GM12878 (cell line): Measurements from ENCODE around the gene BOLA1. TPM values are rescaled to one million over a fixed set of nuclear protein-coding genes. Genes with fewer than 3 reads are reported as not detected.

Source experiments
- ATAC-seq: fragments of 200-7000 bp; cut with Tn5 transposase; 3 replicates; pipeline ENCODE4 v1.9.1; 2020; ENCODE audit warnings: mild to moderate bottlenecking, moderate library complexity
- BruUV-seq: library from RNA; stranded (reverse); fragments of 400-500 nt; replicated peaks from 2 replicates; lab custom pipeline; 2021; lab: Mats Ljungman, UMichigan
- CTCF ChIA-PET: fragments of 300-600 bp; sonication (Branson Sonifier 250); formaldehyde crosslinking; extraction: SDS; loops from one replicate; lab custom pipeline; 2021; ENCODE audit warnings: inconsistent platforms; lab: Yijun Ruan, JAX
- POLR2A ChIA-PET: fragments of 350-600 bp; formaldehyde crosslinking; extraction: SDS; loops from one replicate; lab custom pipeline; 2021; ENCODE audit warnings: inconsistent platforms; lab: Charles Lee
- RAD21 ChIA-PET: fragments of 300-600 bp; sonication (Branson Sonifier 250); formaldehyde crosslinking; loops from one replicate; lab custom pipeline; 2023; ENCODE audit warnings: antibody characterized with exemption; ENCODE audit not compliant: unreplicated experiment; lab: Charles Lee
- SMC1A ChIA-PET: fragments of 300-600 bp; sonication (Branson Sonifier 250); formaldehyde crosslinking; loops from one replicate; lab custom pipeline; 2023; ENCODE audit not compliant: unreplicated experiment, uncharacterized antibody; lab: Charles Lee
- DNase-seq: peaks from one replicate; pipeline ENCODE4 v3.0.0-alpha.2; 2011; ENCODE audit warnings: low read depth, low spot score
- FAIRE-seq: peaks from 3 replicates; lab custom pipeline; 2011; peaks lifted over from hg19 to GRCh38; lab: Jason Lieb, UNC
- H2AFZ ChIP-seq: 2 replicates; pipeline ENCODE4 v1.6.0; 2011; ENCODE audit warnings: low read depth, low read length, control low read depth; ENCODE audit not compliant: control insufficient read depth
- H3K27ac ChIP-seq: 2 replicates; pipeline ENCODE4 v1.5.1; 2011; ENCODE audit warnings: control low read depth; ENCODE audit not compliant: control insufficient read depth, insufficient read depth
- H3K27me3 ChIP-seq, 2 experiments: replicated peaks in 1 of 2; 2 replicates each; pipeline versions ENCODE4 v1.6.0 to v1.6.1; 2011; ENCODE audit warnings: low read length in 1 of 2; ENCODE audit not compliant: control insufficient read depth in 2 of 2, insufficient read depth in 2 of 2
- H3K36me3 ChIP-seq, 2 experiments: 2 replicates each; pipeline ENCODE4 v1.5.1; 2011; ENCODE audit warnings: low read length in 1 of 2; ENCODE audit not compliant: control insufficient read depth in 2 of 2, insufficient read depth in 2 of 2
- H3K4me1 ChIP-seq: 2 replicates; pipeline ENCODE4 v1.6.1; 2011; ENCODE audit warnings: mild to moderate bottlenecking, low read length, moderate library complexity, mixed read lengths; ENCODE audit not compliant: control insufficient read depth, insufficient read depth
- H3K4me2 ChIP-seq: 2 replicates; pipeline ENCODE4 v1.6.0; 2011; ENCODE audit warnings: control low read depth; ENCODE audit not compliant: control insufficient read depth, insufficient read depth
- H3K4me3 ChIP-seq: fragments of 200-600 bp; sonication (generic); 2 replicates; pipeline ENCODE4 v1.5.1; 2016
- H3K79me2 ChIP-seq: 2 replicates; pipeline ENCODE4 v1.6.0; 2011; ENCODE audit warnings: low read length; ENCODE audit not compliant: control insufficient read depth, insufficient read depth
- H3K9ac ChIP-seq: 2 replicates; pipeline ENCODE4 v1.8.0; 2011; ENCODE audit warnings: low read length, control low read depth, mixed read lengths; ENCODE audit not compliant: control insufficient read depth, insufficient read depth
- H3K9me3 ChIP-seq: replicated peaks from 3 replicates; pipeline ENCODE4 v1.5.1; 2011; ENCODE audit warnings: mild to moderate bottlenecking, low read length; ENCODE audit not compliant: control insufficient read depth, insufficient read depth
- H4K20me1 ChIP-seq: 2 replicates; pipeline ENCODE4 v1.6.0; 2011; ENCODE audit not compliant: control insufficient read depth, insufficient read depth
- ASH2L ChIP-seq: fragments of 300-600, 200-600 bp; sonication (generic); IDR thresholded peaks from 2 replicates; pipeline ENCODE4 v1.6.1; 2017; ENCODE audit warnings: low read depth, mild to moderate bottlenecking, borderline replicate concordance
- CHD1 ChIP-seq: IDR thresholded peaks from 2 replicates; pipeline ENCODE4 v1.6.1; 2012; ENCODE audit warnings: low read depth, low read length, improper control_type of control experiment
- FOS ChIP-seq: IDR thresholded peaks from 3 replicates; pipeline ENCODE4 v1.6.1; 2011; ENCODE audit warnings: borderline replicate concordance; ENCODE audit not compliant: insufficient read length; ENCODE audit errors: extremely low read depth
- GATAD2B ChIP-seq: fragments of 450-650 bp; conservative IDR thresholded peaks from 2 replicates; pipeline ENCODE4 v1.6.1; 2017; ENCODE audit warnings: low read depth, mild to moderate bottlenecking, moderate library complexity
- MYC ChIP-seq: IDR thresholded peaks from 2 replicates; pipeline ENCODE4 v1.6.1; 2011; ENCODE audit warnings: mild to moderate bottlenecking, low read length, moderate library complexity, inconsistent platforms; ENCODE audit not compliant: insufficient read depth, insufficient replicate concordance, insufficient read length, severe bottlenecking
- PAX8 ChIP-seq: fragments of 450-650 bp; IDR thresholded peaks from 2 replicates; pipeline ENCODE4 v1.6.1; 2017; ENCODE audit warnings: mild to moderate bottlenecking, moderate library complexity
- PML ChIP-seq: IDR thresholded peaks from 2 replicates; pipeline ENCODE4 v1.6.1; 2012; ENCODE audit warnings: low read length, inconsistent platforms
- POU2F2 ChIP-seq: IDR thresholded peaks from 3 replicates; pipeline ENCODE4 v1.6.1; 2011; ENCODE audit warnings: low read depth, mild to moderate bottlenecking, low read length, borderline replicate concordance
- RB1 ChIP-seq: fragments of 450-650 bp; formaldehyde crosslinking; IDR thresholded peaks from 2 replicates; pipeline ENCODE4 v1.6.1; 2017; ENCODE audit warnings: mild to moderate bottlenecking, borderline replicate concordance
- SMAD1 ChIP-seq: fragments of 450-650 bp; IDR thresholded peaks from 2 replicates; pipeline ENCODE4 v1.6.1; 2018; ENCODE audit warnings: mild to moderate bottlenecking, low read depth; ENCODE audit not compliant: partially characterized antibody
- SP1 ChIP-seq: IDR thresholded peaks from one replicate; pipeline ENCODE4 v1.6.1; 2011; ENCODE audit warnings: low read depth, low read length
- SREBF1 ChIP-seq: IDR thresholded peaks from 2 replicates; pipeline ENCODE4 v1.6.1; 2012; ENCODE audit warnings: mild to moderate bottlenecking, low read length
- STAT1 ChIP-seq: fragments of 450-650 bp; conservative IDR thresholded peaks from 2 replicates; pipeline ENCODE4 v1.6.1; 2014; ENCODE audit warnings: antibody characterized with exemption, mild to moderate bottlenecking
- ZBTB40 ChIP-seq: fragments of 450-650 bp; IDR thresholded peaks from 2 replicates; pipeline ENCODE4 v1.6.1; 2016; ENCODE audit warnings: mild to moderate bottlenecking, moderate library complexity, borderline replicate concordance
- ZNF207 ChIP-seq: fragments of 450-650 bp; IDR thresholded peaks from 2 replicates; pipeline ENCODE4 v1.6.1; 2014; ENCODE audit warnings: antibody characterized with exemption, mild to moderate bottlenecking, borderline replicate concordance
- WGBS: methylation state at CpG from one replicate; pipeline ENCODE4 v1.1.6; 2016; ENCODE audit warnings: low lambda C conversion rate; ENCODE audit not compliant: insufficient replicate concordance, insufficient coverage; ENCODE audit errors: missing lambda C conversion rate; 5-methylcytosine and 5-hydroxymethylcytosine counted together
- in situ Hi-C: fragments of 300-500 bp; cut with MboI; formaldehyde crosslinking; loops from 9 replicates; pipeline ENCODE4 v1.14.3; 2018; ENCODE audit warnings: mixed read lengths
- intact Hi-C: fragments of 100-400 bp; cut with micrococcal nuclease; formaldehyde crosslinking; loops from one replicate; pipeline ENCODE4 v1.14.2; 2022; ENCODE audit not compliant: unreplicated experiment
- polyA plus RNA-seq, 11 experiments: library from polyadenylated mRNA; depleted of rRNA in 4 of 11; unstranded in 6 of 11; stranded (reverse) in 5 of 11; fragments of >200 nt; fragmentation: Nextera tagmentation in 4 of 11; fragmentation: Illumina TruSeq in 1 of 11; extraction: Ambion mirVana in 4 of 11; extraction: Trizol in 1 of 11; gene quantifications; 1 replicate in 1 of 11; 2 replicates in 10 of 11; pipeline versions ENCODE4 v1.2.1 to v1.2.3, GENCODE V29; 2011 to 2016; ENCODE audit warnings: inconsistent platforms in 2 of 11, missing spikeins in 2 of 11, low read depth in 1 of 11
- total RNA-seq, 4 experiments: library from RNA; depleted of rRNA in 3 of 4; stranded (reverse); fragments of >200 nt in 3 of 4; fragmentation: Illumina TruSeq in 1 of 4; extraction: Trizol in 1 of 4; gene quantifications; 2 replicates each; pipeline versions ENCODE4 v1.2.1 to v1.2.3, GENCODE V29; 2013 to 2021
- TF ChIP-seq, protein P1 (sequence below): fragments of 450-650 bp; IDR thresholded peaks from 2 replicates; pipeline ENCODE4 v1.6.1; 2018; ENCODE audit warnings: mild to moderate bottlenecking, low read depth, moderate library complexity; ENCODE audit not compliant: partially characterized antibody

The BOLA1 gene
- total and polyA plus RNA-seq, 10 of the 15 experiments (the other 5 are each of a cell fraction or from before 2014, with no cell fraction given): 0.74 to 18.7 (median 11.3) TPM

- Histone ChIP-seq H3K4me1 (no peaks in the 10 kb centered on the region), H3K4me2 (peak overlapping the region; percentile 55), H3K9me3 (no peaks in the 10 kb centered on the region), H3K36me3 (no peaks in the 10 kb centered on the region), H3K4me3 (peak overlapping the region; percentile 68), H3K79me2 (peaks cover 17% of the 10 kb centered on the region), H3K27me3 (no peaks in the 10 kb centered on the region), H3K9ac (peak overlapping the region; percentile 60), H3K27ac (peak overlapping the region; percentile 83), H4K20me1 (no peaks in the 10 kb centered on the region), H2AFZ (peak overlapping the region; percentile 78)
- RAD21 ChIA-PET: interaction anchor here (0.6 to 3.2 kb wide), 12 partner anchors 13 to 301 kb away, joined by 3 to 22 read pairs (median 5); partner anchors contain the start of gene SF3B4
- ATAC-seq (peak; percentile 30), DNase-seq (no peak), FAIRE-seq (peak; percentile 54)
- POLR2A ChIA-PET: interaction anchor here (0.6 to 4.0 kb wide), 14 partner anchors 8 to 345 kb away, joined by 3 to 57 read pairs (median 4); partner anchors contain the start of gene SF3B4
- in situ Hi-C loops (no loop called here), intact Hi-C loops (loop anchor here (1.0 kb wide), 2 partner anchors 11 to 162 kb away; partner anchors contain the start of gene BOLA1)
- SMC1A ChIA-PET: interaction anchor here (0.9 to 3.3 kb wide), 13 partner anchors 38 to 273 kb away, joined by 3 to 15 read pairs (median 4); partner anchors contain the start of gene VPS45
- CTCF ChIA-PET: interaction anchor here (0.6 to 3.2 kb wide), 16 partner anchors 11 to 280 kb away, joined by 3 to 20 read pairs (median 5); partner anchors contain the start of gene BOLA1
- WGBS: 4% methylated on average over 28 of the region's 28 CpGs
- no TSS peak for BruUV-seq
- TF ChIP-seq POU2F2: peak; percentile 83
- TF ChIP-seq FOS: no peak
- TF ChIP-seq ASH2L: no peak
- peak; percentile 70; the same call in 1 of the 2 replicates for TF ChIP-seq ZNF207
- peak; percentile 69; the same call in 1 of the 2 replicates for TF ChIP-seq STAT1
- TF ChIP-seq SREBF1: no peak
- TF ChIP-seq, protein P1, sequence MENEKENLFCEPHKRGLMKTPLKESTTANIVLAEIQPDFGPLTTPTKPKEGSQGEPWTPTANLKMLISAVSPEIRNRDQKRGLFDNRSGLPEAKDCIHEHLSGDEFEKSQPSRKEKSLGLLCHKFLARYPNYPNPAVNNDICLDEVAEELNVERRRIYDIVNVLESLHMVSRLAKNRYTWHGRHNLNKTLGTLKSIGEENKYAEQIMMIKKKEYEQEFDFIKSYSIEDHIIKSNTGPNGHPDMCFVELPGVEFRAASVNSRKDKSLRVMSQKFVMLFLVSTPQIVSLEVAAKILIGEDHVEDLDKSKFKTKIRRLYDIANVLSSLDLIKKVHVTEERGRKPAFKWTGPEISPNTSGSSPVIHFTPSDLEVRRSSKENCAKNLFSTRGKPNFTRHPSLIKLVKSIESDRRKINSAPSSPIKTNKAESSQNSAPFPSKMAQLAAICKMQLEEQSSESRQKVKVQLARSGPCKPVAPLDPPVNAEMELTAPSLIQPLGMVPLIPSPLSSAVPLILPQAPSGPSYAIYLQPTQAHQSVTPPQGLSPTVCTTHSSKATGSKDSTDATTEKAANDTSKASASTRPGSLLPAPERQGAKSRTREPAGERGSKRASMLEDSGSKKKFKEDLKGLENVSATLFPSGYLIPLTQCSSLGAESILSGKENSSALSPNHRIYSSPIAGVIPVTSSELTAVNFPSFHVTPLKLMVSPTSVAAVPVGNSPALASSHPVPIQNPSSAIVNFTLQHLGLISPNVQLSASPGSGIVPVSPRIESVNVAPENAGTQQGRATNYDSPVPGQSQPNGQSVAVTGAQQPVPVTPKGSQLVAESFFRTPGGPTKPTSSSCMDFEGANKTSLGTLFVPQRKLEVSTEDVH: peak; percentile 59
- TF ChIP-seq ZBTB40: no peak; the same call in 1 of the 2 replicates
- TF ChIP-seq PML: peak; percentile 97
- peak; percentile 70; the same call in 1 of the 2 replicates for TF ChIP-seq RB1
- TF ChIP-seq CHD1: peak; percentile 89
- TF ChIP-seq SP1: peak; percentile 7
- TF ChIP-seq MYC: no peak
- TF ChIP-seq GATAD2B: no peak
- no peak for TF ChIP-seq SMAD1
- peak; percentile 80; the same call in 1 of the 2 replicates for TF ChIP-seq PAX8
Observed at GRCh38 chr1:149888247-149888998, 10.9 kb upstream of the BOLA1 start.
